ENCODE measurements around the gene CACNG5.

Gene CACNG5, protein sequence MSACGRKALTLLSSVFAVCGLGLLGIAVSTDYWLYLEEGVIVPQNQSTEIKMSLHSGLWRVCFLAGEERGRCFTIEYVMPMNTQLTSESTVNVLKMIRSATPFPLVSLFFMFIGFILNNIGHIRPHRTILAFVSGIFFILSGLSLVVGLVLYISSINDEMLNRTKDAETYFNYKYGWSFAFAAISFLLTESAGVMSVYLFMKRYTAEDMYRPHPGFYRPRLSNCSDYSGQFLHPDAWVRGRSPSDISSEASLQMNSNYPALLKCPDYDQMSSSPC

GRCh38 chr17:66834919-66835454 is at the start of gene CACNG5:
Gene CACNG5 (plus strand): TSS chr17:66835117. CDS start chr17:66877333, 42,216 bp downstream.
- no peak for DNase-seq

GRCh38 chr17:66786107-66786506 is 48.8 kb upstream of the CACNG5 start:
- DNase-seq = no peak

- DNase-seq = no peak
These were observed 47.0 kb upstream of the CACNG5 start for GRCh38 chr17:66787914-66788313.

DNA sequence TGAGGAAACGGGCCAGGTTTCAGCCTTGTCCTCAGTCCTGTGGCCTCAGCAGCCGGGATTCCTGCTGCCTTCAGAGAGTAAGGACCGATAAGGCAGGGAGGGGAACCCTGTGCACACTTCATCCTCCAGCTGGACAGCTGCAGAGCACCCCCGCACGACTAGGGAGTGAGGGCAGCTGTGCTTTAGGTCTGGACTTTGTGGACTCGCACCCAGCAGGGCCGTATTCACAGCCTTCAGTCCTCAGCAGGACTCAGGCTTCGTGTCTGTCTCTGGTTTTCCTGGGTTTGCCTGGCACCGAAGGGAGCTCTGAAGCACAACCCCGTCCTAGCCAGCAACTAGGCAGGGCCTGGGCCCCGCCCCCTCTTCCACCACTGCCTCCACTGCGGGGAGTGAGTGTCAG is 45.8 kb upstream of the CACNG5 start:
- DNase-seq = no peak

DNA sequence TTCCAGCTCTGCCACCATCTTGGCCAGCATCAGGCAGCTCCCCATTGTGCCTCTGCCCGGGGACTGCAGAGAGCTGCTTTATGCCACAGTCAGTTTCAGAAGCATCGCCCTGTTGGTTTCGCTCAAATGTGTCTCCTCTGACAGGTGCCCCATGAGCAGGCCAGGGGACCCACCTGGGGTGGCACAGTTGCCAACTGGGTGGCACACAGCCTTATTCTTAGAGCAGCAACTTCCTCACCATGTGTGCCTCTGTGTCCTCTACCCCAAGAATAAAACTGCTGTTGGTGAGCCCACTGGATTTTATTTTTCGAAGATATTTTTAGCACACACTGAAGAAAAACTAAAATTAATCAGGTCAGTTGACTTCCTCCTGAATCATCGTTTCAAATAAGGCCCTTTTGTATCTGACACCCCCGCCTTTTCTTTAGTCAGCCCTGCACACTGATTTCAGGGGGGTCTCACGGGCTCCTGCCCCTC is 44.9 kb upstream of the CACNG5 start:
- no peak for DNase-seq

- DNase-seq = no peak
These were observed 44.3 kb upstream of the CACNG5 start for GRCh38 chr17:66790501-66791061.

DNA sequence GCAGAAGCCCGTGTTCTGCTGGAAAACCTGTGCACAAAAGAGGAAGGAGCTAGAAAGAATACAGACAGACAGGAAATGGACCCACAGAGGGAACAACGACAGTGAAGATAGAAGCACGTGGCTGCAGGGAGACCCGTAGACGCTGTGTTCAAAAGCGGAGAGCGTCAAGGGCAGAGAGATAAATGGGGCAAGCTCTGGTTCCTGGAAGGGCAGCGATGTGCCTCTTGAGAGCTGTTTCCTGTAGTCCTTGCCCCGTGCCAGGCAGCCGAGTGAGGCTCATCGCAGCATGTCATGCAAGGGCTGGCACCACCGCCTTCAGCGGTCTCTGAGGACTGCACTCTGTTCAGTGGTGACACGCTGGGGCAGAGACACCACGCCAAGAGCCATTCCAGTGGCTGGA is 43.6 kb upstream of the CACNG5 start:
- DNase-seq = no peak

GRCh38 chr17:66793814-66794213 is 41.1 kb upstream of the CACNG5 start:
- no peak for DNase-seq

- no peak for DNase-seq
These were observed 39.4 kb upstream of the CACNG5 start for GRCh38 chr17:66795486-66795885.

DNA sequence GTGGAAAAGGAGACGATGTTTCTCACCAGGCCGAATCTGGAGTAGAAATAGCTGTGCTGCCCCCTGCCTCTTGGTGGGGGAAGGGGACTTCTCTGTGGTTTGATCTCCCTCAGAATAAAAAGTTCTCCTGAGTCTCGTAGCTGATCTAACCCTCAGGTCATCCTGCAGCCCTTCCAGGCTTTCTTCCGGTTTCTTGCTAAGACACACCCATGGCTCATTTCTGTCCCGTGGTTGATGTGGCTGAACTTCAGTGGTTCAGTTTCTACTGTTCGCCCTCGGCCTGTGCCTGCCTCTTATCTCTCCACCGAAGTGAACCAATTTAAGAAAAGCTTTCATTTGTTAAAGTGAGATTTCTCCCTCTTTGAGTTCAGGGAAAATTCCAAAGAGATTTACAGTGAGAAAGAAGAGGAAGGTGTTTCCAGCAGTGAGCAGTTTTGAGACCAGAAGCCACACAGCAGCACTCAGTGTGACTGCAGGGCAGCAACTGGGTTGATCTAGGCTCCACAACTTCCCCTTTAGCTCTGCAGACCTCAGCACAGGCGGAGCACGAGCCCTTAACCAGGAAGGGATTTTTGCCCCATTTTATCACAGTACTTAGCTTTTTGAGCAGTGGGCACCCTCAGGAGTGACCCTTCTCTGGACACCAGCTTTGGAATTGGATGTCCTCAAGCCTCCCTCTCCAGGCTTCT is 34.9 kb upstream of the CACNG5 start:
- no peak for DNase-seq

DNA sequence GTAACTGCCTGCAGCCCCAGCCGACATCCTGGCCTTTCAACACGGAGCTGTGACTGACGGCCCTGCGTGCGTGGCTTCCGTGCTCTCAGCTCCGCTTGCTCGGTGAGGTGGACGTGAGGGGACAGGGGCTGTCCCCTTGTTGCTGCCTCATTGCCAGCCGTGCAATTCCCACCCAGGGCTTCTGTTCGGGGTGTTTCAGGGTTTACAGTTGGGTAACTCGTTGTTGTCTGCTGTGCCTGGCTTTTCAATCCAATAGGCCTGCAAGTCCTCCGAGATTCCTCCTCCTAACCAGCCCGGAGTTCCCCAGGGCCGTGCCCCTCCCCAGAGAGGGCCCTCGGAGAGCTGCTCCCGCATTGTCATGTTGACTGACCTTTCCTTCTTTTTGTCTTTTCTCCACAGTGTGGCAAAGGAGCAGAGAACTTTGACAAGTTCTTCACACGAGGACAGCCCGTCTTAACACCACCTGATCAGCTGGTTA is 31.4 kb upstream of the CACNG5 start:
- DNase-seq = no peak

DNA sequence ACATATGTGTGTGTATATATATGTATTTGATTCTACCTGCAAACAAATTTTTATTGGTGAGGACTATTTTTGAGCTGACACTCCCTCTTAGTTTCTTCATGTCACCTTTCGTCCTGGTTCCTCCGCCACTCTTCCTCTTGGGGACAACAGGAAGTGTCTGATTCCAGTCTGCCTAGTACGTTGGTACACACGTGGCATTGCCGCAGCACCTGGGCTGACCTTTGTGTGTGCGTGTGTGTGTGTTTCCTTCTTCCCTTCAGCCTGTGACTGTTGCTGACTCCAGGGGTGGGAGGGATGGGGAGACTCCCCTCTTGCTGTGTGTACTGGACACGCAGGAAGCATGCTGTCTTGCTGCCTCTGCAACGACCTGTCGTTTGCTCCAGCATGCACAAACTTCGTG is 29.4 kb upstream of the CACNG5 start:
- no peak for DNase-seq

DNA sequence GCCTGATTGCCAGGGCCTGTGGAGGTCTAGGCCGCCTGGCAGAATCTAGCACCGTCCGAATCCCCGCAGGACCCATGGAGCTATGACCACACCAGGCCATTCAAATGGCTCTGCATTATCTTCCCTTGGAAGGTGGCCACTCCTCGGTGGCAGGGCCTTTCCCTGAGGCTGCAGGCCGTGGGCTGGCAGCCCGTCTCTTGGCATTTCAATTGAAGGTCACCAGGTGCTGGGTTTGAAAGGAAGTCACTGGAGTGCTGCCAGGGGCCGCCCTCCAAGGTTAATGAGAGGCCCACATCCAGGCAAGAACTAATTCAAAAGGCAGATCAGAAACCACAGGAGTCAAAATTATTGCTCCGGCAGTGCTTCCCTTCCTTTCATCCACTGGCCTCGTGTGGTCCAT is 27.7 kb upstream of the CACNG5 start:
- no peak for DNase-seq

DNA sequence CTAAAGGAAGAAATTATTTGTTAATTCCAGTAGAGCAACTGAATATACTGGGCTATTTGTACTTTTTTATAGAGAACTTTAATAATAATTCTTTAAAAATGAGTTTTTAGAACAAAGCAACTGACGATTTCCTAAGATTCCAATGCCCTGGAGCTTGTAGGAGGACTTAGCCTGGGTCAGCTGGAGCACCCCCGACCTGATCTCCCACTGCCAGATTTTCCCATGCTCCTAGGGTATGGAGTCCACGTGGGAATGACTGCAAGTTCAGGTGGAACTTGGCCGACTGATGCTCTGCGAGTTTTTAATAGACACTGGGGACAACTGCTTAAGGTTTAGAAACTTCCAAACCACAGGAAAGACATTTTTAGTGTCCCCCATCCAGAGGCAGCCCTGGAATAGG is 25.5 kb upstream of the CACNG5 start:
- no peak for DNase-seq

DNA sequence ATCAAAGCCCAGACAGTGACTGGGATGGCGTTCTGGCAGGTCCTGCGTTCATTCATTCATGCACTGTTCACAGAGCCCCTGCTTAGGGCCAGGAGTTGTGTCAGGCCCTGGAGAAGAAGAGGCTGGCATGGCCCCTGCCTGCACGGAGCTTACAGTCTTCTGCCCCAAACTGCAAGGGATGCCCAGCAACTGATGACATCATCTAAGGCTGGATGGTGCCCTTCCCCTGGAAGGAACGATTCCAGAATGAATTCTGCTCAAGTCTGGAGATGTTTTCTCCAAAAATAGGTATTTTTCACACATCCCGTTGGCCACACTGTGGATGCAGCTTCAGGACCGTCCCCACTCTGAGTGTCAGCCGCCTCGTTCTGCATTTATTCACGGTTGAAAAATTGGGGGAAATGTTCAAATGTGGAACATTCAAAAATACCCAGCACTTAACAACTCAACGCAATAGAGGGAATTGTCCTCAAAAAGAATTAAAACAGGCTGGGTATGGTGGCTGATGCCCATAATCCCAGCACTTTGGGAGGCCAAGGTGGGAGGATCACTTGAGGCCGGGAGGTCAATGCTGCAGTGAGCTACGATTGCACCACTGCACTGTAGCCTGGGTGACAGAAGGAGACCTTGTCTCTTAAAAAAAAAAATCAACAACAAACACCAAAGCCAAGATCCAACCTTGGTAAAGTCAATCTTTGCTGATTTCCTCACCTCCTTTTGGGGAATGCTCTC is 23.8 kb upstream of the CACNG5 start:
- no peak for DNase-seq

DNA sequence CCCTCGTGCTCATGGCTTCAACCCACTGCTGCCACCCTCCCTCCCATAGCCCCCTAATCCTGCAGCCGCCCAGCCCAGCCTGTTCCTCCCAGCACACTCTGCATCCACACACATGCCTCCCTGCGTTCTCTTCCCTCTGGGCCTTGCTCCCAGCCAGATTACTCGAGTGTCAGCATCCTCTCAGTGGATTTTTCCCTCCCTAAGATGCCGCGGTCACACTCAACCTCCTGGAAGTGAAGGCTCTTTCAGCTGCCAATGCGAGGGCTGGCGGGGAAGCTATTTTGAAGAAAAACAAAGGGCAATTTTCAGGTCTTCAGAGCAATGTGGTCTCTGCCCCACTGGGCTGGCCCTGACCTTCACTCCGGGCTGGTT is 23.2 kb upstream of the CACNG5 start:
- no peak for DNase-seq

DNA sequence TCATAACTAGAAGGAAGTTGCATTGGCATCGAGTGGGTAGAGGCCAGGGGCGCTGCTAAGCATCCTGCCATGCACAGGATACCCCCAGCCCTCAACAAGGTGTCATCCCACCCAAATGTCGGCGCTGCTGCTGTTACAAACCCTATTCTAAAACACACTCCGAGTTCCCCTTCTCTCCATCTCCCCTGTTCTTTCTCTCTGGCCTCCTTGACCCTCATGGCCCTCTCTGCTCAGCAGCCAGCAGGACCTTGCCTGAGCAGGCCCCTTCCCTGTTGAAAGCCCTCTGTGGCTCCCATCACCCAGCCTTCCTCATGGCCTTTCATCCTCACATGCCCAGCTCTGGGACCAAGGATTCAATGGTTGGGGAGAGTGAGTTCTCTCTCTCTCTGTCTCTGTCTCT is 22.3 kb upstream of the CACNG5 start:
- DNase-seq = no peak

- no peak for DNase-seq
These were observed 21.6 kb upstream of the CACNG5 start for GRCh38 chr17:66813296-66813695.

- DNase-seq = no peak
These were observed 20.9 kb upstream of the CACNG5 start for GRCh38 chr17:66814026-66814425.

- DNase-seq = no peak
These were observed 20.3 kb upstream of the CACNG5 start for GRCh38 chr17:66814570-66814969.

DNA sequence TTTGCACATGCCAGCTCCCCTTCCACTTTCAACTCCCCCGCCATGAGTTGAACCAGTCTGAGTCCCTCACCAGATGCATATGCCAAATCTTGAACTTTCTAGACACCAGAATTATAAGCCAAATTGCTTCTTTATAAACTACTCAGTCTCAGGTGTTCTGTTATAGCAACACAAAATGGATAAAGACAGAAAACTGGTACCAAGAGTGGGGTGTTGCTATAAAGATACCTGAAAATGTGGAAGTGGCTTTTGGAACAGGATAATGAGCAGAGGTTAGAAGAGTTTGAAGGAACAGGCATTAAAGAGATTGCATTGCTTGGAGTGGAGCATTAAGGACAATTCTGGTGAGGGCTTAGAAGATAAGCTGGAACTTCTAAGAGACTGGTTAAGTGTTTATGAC is 17.2 kb upstream of the CACNG5 start:
- DNase-seq = no peak

- DNase-seq = no peak
These were observed 15.5 kb upstream of the CACNG5 start for GRCh38 chr17:66819466-66819865.

- no peak for DNase-seq
These were observed 12.9 kb upstream of the CACNG5 start for GRCh38 chr17:66822009-66822408.
